ENCODE results near the gene PGAP3.
A peak's percentile ranks its signal among the peaks of the same experiment; 100 is the strongest.
"Not testable (repeated sequence)": the region's sequence is repeated elsewhere in the genome, so short reads cannot be mapped to it uniquely, and the experiment has no call there.

The PGAP3 gene

GRCh38 chr17:39714234-39714633 is 26.4 kb upstream of the PGAP3 start (continued):
- no peak for TF ChIP-seq PRDM6 (tag by site-specific recombination; IDR thresholded peaks at IDR 0.05)

GRCh38 chr17:39711851-39712250 is 24.0 kb upstream of the PGAP3 start:
- POLR2A ChIA-PET = no interaction called here

GRCh38 chr17:39711071-39711470 is 23.2 kb upstream of the PGAP3 start:
- ChIA-PET POLR2A (interaction anchor here (0.7 kb wide), 1 partner anchor 23 kb away, joined by 3 read pairs; the partner anchor contains the start of gene PGAP3), CTCF (interaction anchor here (0.5 to 0.6 kb wide), 3 partner anchors 10 to 43 kb away, joined by 3 to 5 read pairs (median 5); no protein-coding TSS in a partner anchor)
- H3K9me3 ChIP-seq (ENCODE audit: control insufficient read depth, insufficient read depth, low read depth, low read length); H3K4me1 ChIP-seq (ENCODE audit: control insufficient read depth, insufficient read depth, low read length); H3K27ac ChIP-seq (ENCODE audit: extremely low read depth, low read depth, low read length); H3K4me3 ChIP-seq (ENCODE audit: low read depth, low read length): not testable (repeated sequence)
- peaks cover 12 to 87% of the 10 kb centered on the region in 2 experiments for H3K36me3 ChIP-seq (ENCODE audit: control insufficient read depth in 2 of 2, insufficient read depth in 1 of 2, low read length in 2 of 2)

More at GRCh38 chr17:39711851-39712250, 24.0 kb upstream of the PGAP3 start:
- Histone ChIP-seq H3K36me3 (ENCODE audit: control insufficient read depth in 2 of 2, insufficient read depth in 1 of 2, low read length in 2 of 2) (peaks cover 12 to 88% of the 10 kb centered on the region in 2 experiments), H3K4me3 (ENCODE audit: low read depth, low read length) (no peak overlapping the region), H3K9me3 (ENCODE audit: control insufficient read depth, insufficient read depth, low read depth, low read length) (no peaks in the 10 kb centered on the region), H3K27ac (ENCODE audit: extremely low read depth, low read depth, low read length) (no peak overlapping the region), H3K4me1 (ENCODE audit: control insufficient read depth, insufficient read depth, low read length) (no peaks in the 10 kb centered on the region)
- no peak for TF ChIP-seq ZBTB44 (tag by site-specific recombination; IDR thresholded peaks at IDR 0.05)
- TF ChIP-seq ZNF555 (tag by site-specific recombination; conservative IDR thresholded peaks at IDR 0.05) = no peak
- no peak for TF ChIP-seq ZNF121 (tag by site-specific recombination; IDR thresholded peaks at IDR 0.05)
- no peak for TF ChIP-seq ZSCAN5A (tag by site-specific recombination; IDR thresholded peaks at IDR 0.05)
- TF ChIP-seq ZNF473 (tag by site-specific recombination; IDR thresholded peaks at IDR 0.05) = no peak
- no peak for TF ChIP-seq EGR2 (tag by site-specific recombination; IDR thresholded peaks at IDR 0.05; ENCODE audit: low read depth)
- CTCF ChIA-PET = no interaction called here

GRCh38 chr17:39709998-39710964 is 22.4 kb upstream of the PGAP3 start:
- H3K36me3 ChIP-seq (ENCODE audit: control insufficient read depth in 2 of 2, insufficient read depth in 1 of 2, low read length in 2 of 2) = peaks cover 12 to 82% of the 10 kb centered on the region in 2 experiments
- TF ChIP-seq EGR2 (tag by site-specific recombination; IDR thresholded peaks at IDR 0.05; ENCODE audit: low read depth) (no peak), ZBTB6 (tag by site-specific recombination; IDR thresholded peaks at IDR 0.05) (no peak), HIC1 (tag by site-specific recombination; IDR thresholded peaks at IDR 0.05) (peak; percentile 84), ZNF292 (tag by site-specific recombination; IDR thresholded peaks at IDR 0.05; ENCODE audit: borderline replicate concordance, low read depth) (no peak)
- ChIA-PET POLR2A (interaction anchor here (0.7 kb wide), 1 partner anchor 22 kb away, joined by 3 read pairs; the partner anchor contains the start of gene PGAP3), CTCF (interaction anchor here (0.5 to 0.8 kb wide), 4 partner anchors 9 to 44 kb away, joined by 3 to 5 read pairs (median 4); no protein-coding TSS in a partner anchor)
- H3K9me3 ChIP-seq (ENCODE audit: control insufficient read depth, insufficient read depth, low read depth, low read length) = no peaks in the 10 kb centered on the region
- no peak overlapping the region for H3K27ac ChIP-seq (ENCODE audit: extremely low read depth, low read depth, low read length)
- no peaks in the 10 kb centered on the region for H3K4me1 ChIP-seq (ENCODE audit: control insufficient read depth, insufficient read depth, low read length)
- H3K4me3 ChIP-seq (ENCODE audit: low read depth, low read length) = no peak overlapping the region

Measured in HEK293 (cell line).